Spleen (tissue), 11 donors: ENCODE data around the gene FBXO34. TPM values are rescaled to one million over a fixed set of nuclear protein-coding genes. Genes with fewer than 3 reads are reported as not detected.

Experiments
- DNase-seq: peaks from one replicate; pipeline ENCODE4 v3.0.0-alpha.2; 2020
- H3K27ac ChIP-seq, 8 donors: fragments of 200-600 bp; sonication (generic) in 7 of 8; 1 replicate in 4 of 8; 2 replicates in 4 of 8; pipeline versions ENCODE4 v1.5.0 to v1.8.0; 2016 to 2021; ENCODE audit warnings: inconsistent platforms in 4 of 8, mild to moderate bottlenecking in 4 of 8, moderate library complexity in 1 of 8
- H3K27me3 ChIP-seq, 7 donors: fragments of 200-600 bp; sonication (generic) in 6 of 7; replicated peaks in 1 of 7; 1 replicate in 4 of 7; 2 replicates in 3 of 7; pipeline versions ENCODE4 v1.5.0 to v1.8.0; 2016 to 2021; ENCODE audit warnings: inconsistent platforms in 3 of 7, mild to moderate bottlenecking in 1 of 7
- H3K36me3 ChIP-seq, 6 donors: fragments of 200-600 bp; sonication (generic) in 5 of 6; 1 replicate in 4 of 6; 2 replicates in 2 of 6; pipeline versions ENCODE4 v1.5.0 to v1.8.0; 2016 to 2021; ENCODE audit warnings: inconsistent platforms in 2 of 6
- H3K4me1 ChIP-seq, 6 donors: fragments of 200-600 bp; sonication (generic) in 5 of 6; 1 replicate in 3 of 6; 2 replicates in 3 of 6; pipeline versions ENCODE4 v1.5.0 to v1.8.0; 2016 to 2021; ENCODE audit warnings: inconsistent platforms in 3 of 6
- H3K4me3 ChIP-seq, 8 donors: fragments of 200-600 bp; sonication (generic) in 7 of 8; 1 replicate in 4 of 8; 2 replicates in 4 of 8; pipeline versions ENCODE4 v1.5.0 to v1.8.0; 2016 to 2021; ENCODE audit warnings: inconsistent platforms in 4 of 8, mild to moderate bottlenecking in 4 of 8, moderate library complexity in 2 of 8
- H3K9me3 ChIP-seq, 8 donors: fragments of 200-600 bp; sonication (generic) in 7 of 8; 1 replicate in 4 of 8; 2 replicates in 4 of 8; pipeline versions ENCODE4 v1.5.0 to v1.8.0; 2016 to 2021; ENCODE audit warnings: inconsistent platforms in 4 of 8
- CTCF ChIP-seq, 11 experiments: fragments of 200-600 bp in 7 of 11; fragments of 450-650 bp in 4 of 11; sonication (generic) in 4 of 11; IDR thresholded peaks in 8 of 11; conservative IDR thresholded peaks in 3 of 11; 1 replicate in 7 of 11; 2 replicates in 4 of 11; pipeline versions ENCODE4 v1.4.0 to v1.8.0; 2016 to 2021; ENCODE audit warnings: antibody characterized with exemption in 11 of 11, inconsistent platforms in 4 of 11, mild to moderate bottlenecking in 1 of 11
- POLR2A ChIP-seq, 3 donors: fragments of 450-650 bp; IDR thresholded peaks; one replicate each; pipeline ENCODE4 v1.5.1; 2017; ENCODE audit warnings: antibody characterized with exemption in 3 of 3, mild to moderate bottlenecking in 1 of 3
- POLR2AphosphoS5 ChIP-seq, 3 donors: sonication (generic); formaldehyde crosslinking; IDR thresholded peaks; one replicate each; pipeline ENCODE4 v1.5.1; 2017; ENCODE audit warnings: antibody characterized with exemption in 3 of 3
- WGBS, 5 donors: extraction: QIAGEN DNeasy Blood & Tissue Kit in 3 of 5; methylation state at CpG; one replicate each; pipeline versions ENCODE4 v1.1.5 to v1.1.7; 2013 to 2018; 5-methylcytosine and 5-hydroxymethylcytosine counted together
- intact Hi-C: fragments of 100-400 bp; cut with DNase I; formaldehyde crosslinking; loops from one replicate; pipeline ENCODE4 v1.15.0; 2023; ENCODE audit warnings: low total_unique reads
- polyA plus RNA-seq, 3 donors: library from polyadenylated mRNA; stranded (reverse); fragments of 200-250 nt; gene quantifications; one replicate each; pipeline ENCODE4 v1.2.1, GENCODE V29; 2013
- total RNA-seq, 7 donors: library from RNA; depleted of rRNA in 3 of 7; stranded (reverse); fragments of >200 nt in 3 of 7; fragmentation: NEBNext Ultra II Directional in 4 of 7; extraction: Animal tissue kit (Norgen Biotek cat#: 25700) in 4 of 7; gene quantifications; one replicate each; pipeline versions ENCODE4 v1.1.0 to v1.2.1, GENCODE V29; 2016 to 2021
- donor health status: healthy with polysubstance abuse.
- donor health status: DM: no; HTN: no; CAD: no; lungs with moderate emphysema.
- donor health status: DM: no; HTN: no; CAD: no.
- donor health status: Bipolar disorder and iron deficiency.
- donor health status: healthy.
- donor health status: DM: no; HTN: no; CAD: no.
- donor health status: DM: yes; HTN: yes; CAD: no.

The FBXO34 gene
- total and polyA plus RNA-seq, 10 donors = 5.8 to 46.0 (median 26.7) TPM

GRCh38 chr14:55313480-55313879, 42.3 kb downstream of the FBXO34 start:
- WGBS, 5 donors = 89 to 97% (median 93%) methylated on average over 5 of the region's 5 CpGs
- H3K4me1 ChIP-seq = peaks cover 0 to 21% (median 0%) of the 10 kb centered on the region in 6 donors
- intact Hi-C loops = no loop called here

GRCh38 chr14:55314449-55314848, 43.2 kb downstream of the FBXO34 start:
- no peak for DNase-seq
- Histone ChIP-seq H3K27me3 (no peaks in the 10 kb centered on the region), H3K4me3 (no peak overlapping the region), H3K27ac (no peak overlapping the region), H3K9me3 (peaks cover 13 to 35% (median 26%) of the 10 kb centered on the region in 8 donors), H3K4me1 (peaks cover 0 to 13% (median 0%) of the 10 kb centered on the region in 6 donors), H3K36me3 (peaks cover 0 to 62% (median 8%) of the 10 kb centered on the region in 6 donors)
- intact Hi-C loops = no loop called here
- TF ChIP-seq CTCF (IDR thresholded peaks at IDR 0.05 in 8 of 11, conservative IDR thresholded peaks at IDR 0.05 in 3 of 11) (no peak), POLR2A (IDR thresholded peaks at IDR 0.05) (no peak), POLR2AphosphoS5 (IDR thresholded peaks at IDR 0.05) (no peak)

More at GRCh38 chr14:55313480-55313879, 42.3 kb downstream of the FBXO34 start:
- Histone ChIP-seq H3K9me3 (peaks cover 13 to 35% (median 26%) of the 10 kb centered on the region in 8 donors), H3K4me3 (no peak overlapping the region), H3K27me3 (no peaks in the 10 kb centered on the region), H3K27ac (no peak overlapping the region), H3K36me3 (peaks cover 0 to 56% (median 8%) of the 10 kb centered on the region in 6 donors)
- TF ChIP-seq CTCF (IDR thresholded peaks at IDR 0.05 in 8 of 11, conservative IDR thresholded peaks at IDR 0.05 in 3 of 11) (no peak), POLR2A (IDR thresholded peaks at IDR 0.05) (no peak), POLR2AphosphoS5 (IDR thresholded peaks at IDR 0.05) (no peak)
- DNase-seq = no peak

GRCh38 chr14:55316564-55316963, 45.3 kb downstream of the FBXO34 start:
- Histone ChIP-seq H3K27ac (no peak overlapping the region), H3K36me3 (peaks cover 0 to 68% (median 8%) of the 10 kb centered on the region in 6 donors), H3K4me1 (no peaks in the 10 kb centered on the region), H3K4me3 (no peak overlapping the region), H3K27me3 (no peaks in the 10 kb centered on the region), H3K9me3 (peaks cover 13 to 29% (median 22%) of the 10 kb centered on the region in 8 donors)
- intact Hi-C loops = no loop called here
- 90 to 97% (median 94%) methylated on average over 4 of the region's 4 CpGs for WGBS, 5 donors
- no peak for DNase-seq
- TF ChIP-seq CTCF (IDR thresholded peaks at IDR 0.05 in 8 of 11, conservative IDR thresholded peaks at IDR 0.05 in 3 of 11) (no peak), POLR2AphosphoS5 (IDR thresholded peaks at IDR 0.05) (no peak), POLR2A (IDR thresholded peaks at IDR 0.05) (no peak)

- no peak for DNase-seq
- H3K36me3 ChIP-seq = peaks cover 0 to 56% (median 5%) of the 10 kb centered on the region in 6 donors
- H3K27ac ChIP-seq = no peak overlapping the region
- H3K9me3 ChIP-seq = peaks cover 5 to 17% (median 11%) of the 10 kb centered on the region in 8 donors
- no peak overlapping the region for H3K4me3 ChIP-seq
- intact Hi-C loops = no loop called here
- no peaks in the 10 kb centered on the region for H3K4me1 ChIP-seq
- TF ChIP-seq POLR2A (IDR thresholded peaks at IDR 0.05) (no peak), CTCF (IDR thresholded peaks at IDR 0.05 in 8 of 11, conservative IDR thresholded peaks at IDR 0.05 in 3 of 11) (no peak), POLR2AphosphoS5 (IDR thresholded peaks at IDR 0.05) (no peak)
- 63 to 95% (median 80%) methylated on average over 3 of the region's 3 CpGs for WGBS, 5 donors
- H3K27me3 ChIP-seq = no peaks in the 10 kb centered on the region
These were observed 46.5 kb downstream of the FBXO34 start for GRCh38 chr14:55317542-55318306.
